Natural killer cell (primary cell): ENCODE results near the gene GATB. TPM values are rescaled to one million over a fixed set of nuclear protein-coding genes. Genes with fewer than 3 reads are reported as not detected.

Source experiments
- ATAC-seq, 3 donors: fragments of 150-1000 bp in 2 of 3; fragments of 200-7000 bp in 1 of 3; cut with Tn5 transposase; 1 replicate in 1 of 3; 2 replicates in 2 of 3; pipeline ENCODE4 v1.10.0; 2021; ENCODE audit warnings: mild to moderate bottlenecking in 2 of 3, moderate library complexity in 2 of 3
- DNase-seq, 2 donors: peaks; one replicate each; pipeline versions ENCODE4 v3.0.0 to v3.0.0-alpha.2; 2013 to 2021; ENCODE audit warnings: mixed read lengths in 1 of 2
- H3K27ac ChIP-seq: one replicate; pipeline ENCODE4 v1.5.1; 2013; ENCODE audit warnings: mild to moderate bottlenecking, low read length
- H3K27me3 ChIP-seq: one replicate; pipeline ENCODE4 v1.6.1; 2013; ENCODE audit warnings: low read length; ENCODE audit not compliant: control insufficient read depth, insufficient read depth
- H3K36me3 ChIP-seq: one replicate; pipeline ENCODE4 v1.6.1; 2013; ENCODE audit warnings: low read length; ENCODE audit not compliant: control insufficient read depth, insufficient read depth
- H3K4me1 ChIP-seq: one replicate; pipeline ENCODE4 v1.6.1; 2013; ENCODE audit warnings: low read length; ENCODE audit not compliant: control insufficient read depth, insufficient read depth
- H3K4me3 ChIP-seq: one replicate; pipeline ENCODE4 v1.5.1; 2013; ENCODE audit warnings: low read length
- H3K9me3 ChIP-seq: one replicate; pipeline ENCODE4 v1.6.1; 2013; ENCODE audit warnings: low read length; ENCODE audit not compliant: control insufficient read depth, insufficient read depth
- H3K27ac Mint-ChIP-seq, 2 donors: one replicate each; pipeline ENCODE4 v1.8.0; 2022; ENCODE audit warnings: mild to moderate bottlenecking in 2 of 2, mixed read lengths in 2 of 2, moderate library complexity in 1 of 2
- H3K27me3 Mint-ChIP-seq, 2 donors: one replicate each; pipeline ENCODE4 v1.8.0; 2022; ENCODE audit warnings: low read depth in 2 of 2, mixed read lengths in 2 of 2
- H3K36me3 Mint-ChIP-seq: one replicate; pipeline ENCODE4 v1.8.0; 2022; ENCODE audit warnings: mixed read lengths
- H3K4me1 Mint-ChIP-seq, 2 donors: one replicate each; pipeline ENCODE4 v1.8.0; 2022; ENCODE audit warnings: mixed read lengths in 2 of 2
- H3K4me3 Mint-ChIP-seq: one replicate; pipeline ENCODE4 v1.8.0; 2022; ENCODE audit warnings: mild to moderate bottlenecking, moderate library complexity, mixed read lengths
- H3K9me3 Mint-ChIP-seq, 2 donors: one replicate each; pipeline ENCODE4 v1.8.0; 2022; ENCODE audit warnings: mixed read lengths in 2 of 2
- WGBS: methylation state at CpG from one replicate; pipeline ENCODE4 v1.1.7; 2013; ENCODE audit warnings: missing lambda C conversion rate; ENCODE audit not compliant: insufficient coverage; 5-methylcytosine and 5-hydroxymethylcytosine counted together
- intact Hi-C: fragments of 100-400 bp; cut with micrococcal nuclease; formaldehyde crosslinking; loops from one replicate; pipeline ENCODE4 v1.14.2; 2022
- total RNA-seq, 4 donors: library from RNA; stranded (reverse); fragments of 120-200 nt in 1 of 4; gene quantifications; one replicate each; pipeline versions ENCODE4 v1.2.3 to v1.2.4, GENCODE V29; 2013 to 2022
- TF ChIP-seq, protein P1 (sequence below): fragments of 200-600 bp; IDR thresholded peaks from one replicate; pipeline ENCODE4 v1.8.0; 2022; ENCODE audit warnings: antibody characterized with exemption

The GATB gene
- total RNA-seq, 3 donors from 2014 or later (not counting 1 experiment from before 2014, with no cell fraction given) = 5.6 to 7.2 (median 6.3) TPM

DNA sequence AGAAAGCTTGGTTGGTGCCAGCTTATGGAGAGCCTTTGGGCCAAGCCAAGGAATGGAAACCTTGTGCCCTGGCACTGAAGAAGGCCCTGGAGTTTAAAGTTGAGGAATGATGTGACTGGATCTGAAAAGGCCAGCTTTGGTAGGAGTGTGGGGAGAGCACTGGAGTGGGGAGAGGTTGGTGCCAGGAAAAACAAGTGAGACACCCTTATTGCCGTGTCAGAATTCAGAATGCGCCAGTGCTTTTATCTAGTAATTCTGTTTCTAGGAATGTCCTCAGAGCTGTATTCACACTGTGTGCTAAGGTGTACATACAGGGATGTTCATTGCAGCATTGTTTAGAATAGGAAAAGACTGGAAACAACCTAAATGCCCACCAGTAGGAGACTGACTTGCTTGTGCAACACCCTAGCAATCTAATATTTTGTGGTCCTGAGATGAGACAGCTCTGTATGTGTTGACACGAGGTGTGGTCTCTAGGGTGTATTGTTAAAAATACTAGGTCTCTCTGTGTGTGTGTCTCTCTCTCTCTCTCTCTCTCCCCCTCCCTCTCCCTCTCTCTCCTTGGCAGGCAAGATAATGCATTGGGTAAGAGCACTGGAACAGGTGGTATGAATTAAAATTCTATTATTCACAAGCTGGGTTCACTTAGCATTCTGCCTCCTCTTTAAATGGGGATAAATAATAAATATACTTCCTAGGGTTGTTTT lies 107.8 kb downstream of the GATB start:
- 90% methylated on average over 2 of the region's 3 CpGs for WGBS
- no peak overlapping the region for H3K27ac Mint-ChIP-seq
- H3K4me1 ChIP-seq = no peaks in the 10 kb centered on the region
- H3K27me3 ChIP-seq = no peaks in the 10 kb centered on the region
- H3K9me3 ChIP-seq = no peaks in the 10 kb centered on the region
- no peak overlapping the region for H3K4me3 ChIP-seq
- TF ChIP-seq, protein P1, sequence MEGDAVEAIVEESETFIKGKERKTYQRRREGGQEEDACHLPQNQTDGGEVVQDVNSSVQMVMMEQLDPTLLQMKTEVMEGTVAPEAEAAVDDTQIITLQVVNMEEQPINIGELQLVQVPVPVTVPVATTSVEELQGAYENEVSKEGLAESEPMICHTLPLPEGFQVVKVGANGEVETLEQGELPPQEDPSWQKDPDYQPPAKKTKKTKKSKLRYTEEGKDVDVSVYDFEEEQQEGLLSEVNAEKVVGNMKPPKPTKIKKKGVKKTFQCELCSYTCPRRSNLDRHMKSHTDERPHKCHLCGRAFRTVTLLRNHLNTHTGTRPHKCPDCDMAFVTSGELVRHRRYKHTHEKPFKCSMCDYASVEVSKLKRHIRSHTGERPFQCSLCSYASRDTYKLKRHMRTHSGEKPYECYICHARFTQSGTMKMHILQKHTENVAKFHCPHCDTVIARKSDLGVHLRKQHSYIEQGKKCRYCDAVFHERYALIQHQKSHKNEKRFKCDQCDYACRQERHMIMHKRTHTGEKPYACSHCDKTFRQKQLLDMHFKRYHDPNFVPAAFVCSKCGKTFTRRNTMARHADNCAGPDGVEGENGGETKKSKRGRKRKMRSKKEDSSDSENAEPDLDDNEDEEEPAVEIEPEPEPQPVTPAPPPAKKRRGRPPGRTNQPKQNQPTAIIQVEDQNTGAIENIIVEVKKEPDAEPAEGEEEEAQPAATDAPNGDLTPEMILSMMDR = no peak
- H3K4me1 Mint-ChIP-seq = no peaks in the 10 kb centered on the region
- no peak overlapping the region for H3K4me3 Mint-ChIP-seq
- H3K9me3 Mint-ChIP-seq = no peaks in the 10 kb centered on the region
- intact Hi-C loops = no loop called here
- no peak overlapping the region for H3K27ac ChIP-seq
- DNase-seq = no peak
- H3K36me3 ChIP-seq = no peaks in the 10 kb centered on the region
- ATAC-seq = peak in 1 of 3 donors; percentile 33
- no peaks in the 10 kb centered on the region for H3K36me3 Mint-ChIP-seq
- peaks cover 5 to 14% of the 10 kb centered on the region in 2 donors for H3K27me3 Mint-ChIP-seq

GRCh38 chr4:151651496-151651895 lies 109.3 kb downstream of the GATB start:
- Histone ChIP-seq H3K36me3 (no peaks in the 10 kb centered on the region), H3K9me3 (no peaks in the 10 kb centered on the region), H3K27me3 (peaks cover 4% of the 10 kb centered on the region), H3K27ac (no peak overlapping the region), H3K4me3 (no peak overlapping the region), H3K4me1 (no peaks in the 10 kb centered on the region)
- TF ChIP-seq, protein P1 = no peak
- H3K4me3 Mint-ChIP-seq = no peak overlapping the region
- no peaks in the 10 kb centered on the region for H3K9me3 Mint-ChIP-seq
- 88% methylated on average over 1 of the region's 1 CpG for WGBS
- H3K27ac Mint-ChIP-seq = no peak overlapping the region
- H3K4me1 Mint-ChIP-seq = no peaks in the 10 kb centered on the region
- H3K27me3 Mint-ChIP-seq = peaks cover 8 to 12% of the 10 kb centered on the region in 2 donors
- intact Hi-C loops = no loop called here
- DNase-seq = no peak
- no peaks in the 10 kb centered on the region for H3K36me3 Mint-ChIP-seq
- no peak for ATAC-seq

GRCh38 chr4:151649479-151649878 lies 111.3 kb downstream of the GATB start:
- Histone ChIP-seq H3K4me3 (no peak overlapping the region), H3K36me3 (no peaks in the 10 kb centered on the region), H3K4me1 (no peaks in the 10 kb centered on the region), H3K9me3 (no peaks in the 10 kb centered on the region), H3K27me3 (peaks cover 4% of the 10 kb centered on the region), H3K27ac (no peak overlapping the region)
- no peak overlapping the region for H3K4me3 Mint-ChIP-seq
- 92% methylated on average over 13 of the region's 13 CpGs for WGBS
- ATAC-seq (no peak), DNase-seq (no peak)
- H3K27me3 Mint-ChIP-seq = peaks cover 15 to 21% of the 10 kb centered on the region in 2 donors
- H3K9me3 Mint-ChIP-seq = no peaks in the 10 kb centered on the region
- no peak overlapping the region for H3K27ac Mint-ChIP-seq
- TF ChIP-seq, protein P1 = no peak
- intact Hi-C loops = no loop called here
- H3K36me3 Mint-ChIP-seq = no peaks in the 10 kb centered on the region
- no peaks in the 10 kb centered on the region for H3K4me1 Mint-ChIP-seq

- intact Hi-C loops = no loop called here
- peaks cover 4% of the 10 kb centered on the region for H3K27me3 ChIP-seq
Measured at GRCh38 chr4:151646322-151646721, 114.5 kb downstream of the GATB start.

More at GRCh38 chr4:151646322-151646721, 114.5 kb downstream of the GATB start:
- Mint-ChIP-seq H3K27ac (no peak overlapping the region), H3K27me3 (peaks cover 17 to 21% of the 10 kb centered on the region in 2 donors), H3K9me3 (no peaks in the 10 kb centered on the region), H3K4me3 (no peak overlapping the region), H3K4me1 (no peaks in the 10 kb centered on the region), H3K36me3 (no peaks in the 10 kb centered on the region)
- no peak for DNase-seq
- TF ChIP-seq, protein P1 = no peak
- H3K4me3 ChIP-seq = no peak overlapping the region
- H3K9me3 ChIP-seq = no peaks in the 10 kb centered on the region
- no peak overlapping the region for H3K27ac ChIP-seq
- H3K36me3 ChIP-seq = no peaks in the 10 kb centered on the region
- WGBS = 83% methylated on average over 5 of the region's 5 CpGs
- ATAC-seq = no peak
- H3K4me1 ChIP-seq = no peaks in the 10 kb centered on the region
